Endometrium (tissue), 2 donors: ENCODE data around the gene RAB40C.

Experiments
- FAIRE-seq: peaks from 2 replicates; lab custom pipeline; 2012; peaks lifted over from hg19 to GRCh38; lab: Jason Lieb, UNC
- donor health status: control.
- donor health status: control.

Gene RAB40C

GRCh38 chr16:617855-618254 is 28.0 kb downstream of the RAB40C start:
- no peak for FAIRE-seq

- FAIRE-seq: no peak
Observed at GRCh38 chr16:619476-620100, 29.7 kb downstream of the RAB40C start.

DNA sequence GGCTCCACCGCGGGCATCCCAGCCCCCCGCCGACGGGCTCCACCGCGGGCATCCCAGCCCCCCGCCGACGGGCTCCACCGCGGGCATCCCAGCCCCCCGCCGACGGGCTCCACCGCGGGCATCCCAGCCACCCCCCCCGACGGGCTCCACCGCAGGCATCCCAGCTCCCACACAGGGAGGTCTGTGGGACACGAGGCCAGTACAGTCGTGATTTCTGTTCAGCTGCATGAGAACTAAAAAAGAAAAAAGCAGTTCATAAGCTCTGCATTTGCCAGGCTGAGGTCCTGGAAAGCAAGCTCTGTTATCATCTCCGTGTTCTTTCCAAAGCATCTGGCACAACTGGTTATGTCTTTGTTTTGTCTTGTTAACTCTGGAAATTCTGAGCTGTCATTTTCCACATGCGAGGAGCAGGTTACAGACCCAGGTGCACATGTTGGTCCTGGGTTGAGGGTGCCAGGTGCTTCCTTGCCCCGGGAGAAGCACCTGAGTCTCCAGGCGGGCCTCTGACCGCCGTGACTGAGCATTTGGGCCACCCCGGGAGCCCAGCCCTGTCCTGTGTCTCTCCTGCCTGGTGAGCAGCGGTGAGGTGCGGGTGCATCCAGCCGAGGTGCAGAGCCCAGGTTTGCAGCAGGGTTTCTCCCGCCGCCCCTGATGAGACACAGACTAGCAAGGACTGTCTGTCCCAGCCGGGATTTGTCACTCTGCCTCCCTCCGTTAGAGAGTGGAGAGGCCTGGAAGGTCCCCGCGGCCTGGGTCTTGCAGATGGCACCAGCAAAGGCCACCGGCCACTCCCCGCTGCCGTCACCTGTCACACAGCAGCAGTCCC is 31.0 kb downstream of the RAB40C start:
- no peak for FAIRE-seq

DNA sequence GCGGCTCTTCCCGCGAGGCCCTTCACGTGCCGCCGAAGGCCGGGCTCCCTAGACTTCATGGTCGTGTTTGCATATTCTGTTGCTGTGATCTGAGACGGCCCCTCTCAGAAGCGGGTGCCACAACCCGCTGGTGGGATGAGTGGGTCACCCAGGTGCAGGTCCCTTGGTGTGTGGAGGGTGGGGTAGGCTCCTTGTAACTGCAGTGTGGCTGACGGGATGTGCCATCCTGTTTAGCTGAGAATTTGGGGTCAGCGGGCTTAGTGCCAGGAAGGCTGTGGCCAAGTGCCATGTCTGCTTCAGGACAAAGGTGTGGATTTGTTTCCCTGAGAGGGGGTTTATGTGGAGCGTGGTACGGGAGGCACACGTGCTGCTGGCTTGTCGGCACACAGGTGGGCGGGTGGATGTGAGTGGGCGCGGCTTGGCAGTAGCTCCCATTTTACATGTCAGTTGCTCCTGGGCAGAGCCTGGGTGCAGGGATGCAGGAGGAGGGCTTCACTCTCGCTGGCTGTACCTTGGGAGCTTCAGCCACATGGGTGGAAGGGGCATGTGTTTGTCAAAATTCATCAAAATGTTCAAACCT is 31.8 kb downstream of the RAB40C start:
- FAIRE-seq: no peak

DNA sequence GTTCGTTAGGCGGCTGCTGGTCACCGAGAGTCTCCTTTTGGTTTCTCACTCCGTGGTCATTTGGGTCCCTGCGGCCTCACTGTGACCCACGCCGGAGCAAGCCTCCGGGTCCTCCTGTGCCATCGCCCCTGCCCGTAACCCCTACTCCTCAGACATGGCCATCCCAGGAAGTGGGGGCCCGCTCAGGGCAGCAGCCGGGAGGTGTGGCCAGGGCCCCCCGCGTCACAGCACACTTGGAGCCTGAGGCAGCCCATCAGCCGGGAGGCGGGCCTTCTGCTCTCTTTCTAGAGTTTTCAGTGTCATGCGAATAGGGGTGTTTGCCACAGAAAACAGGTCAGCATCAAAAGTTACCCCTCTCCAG is 33.0 kb downstream of the RAB40C start:
- no peak for FAIRE-seq

DNA sequence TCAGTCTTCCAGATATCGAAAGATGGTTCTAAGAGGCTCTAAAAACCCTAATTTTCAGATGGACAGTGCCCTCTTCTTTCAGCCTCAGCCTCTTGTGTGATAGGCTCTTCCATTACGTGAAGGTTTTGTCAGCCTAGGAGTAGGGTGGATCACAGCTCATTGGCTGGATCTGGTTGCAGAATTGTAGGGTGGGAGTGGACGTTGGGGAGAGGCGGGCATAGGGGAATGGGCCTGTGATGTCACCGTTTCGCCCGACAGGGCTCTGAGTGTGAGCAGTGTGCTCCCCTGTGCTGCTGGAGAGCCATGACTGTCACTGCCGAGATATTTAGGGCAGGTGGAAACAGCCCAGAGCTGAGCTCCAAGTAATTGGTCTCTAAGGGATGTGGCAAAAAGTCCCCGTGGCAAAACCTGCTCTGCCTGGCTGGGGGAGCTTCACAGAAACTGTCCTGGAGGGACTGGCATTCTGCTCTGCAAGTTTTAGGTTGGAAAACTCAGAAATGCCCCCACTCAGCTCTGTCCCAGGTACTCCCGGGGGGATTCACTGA is 34.7 kb downstream of the RAB40C start:
- no peak for FAIRE-seq

- FAIRE-seq: no peak
Observed at GRCh38 chr16:625117-625976, 35.5 kb downstream of the RAB40C start.

- no peak for FAIRE-seq
Observed at GRCh38 chr16:625977-626765, 36.3 kb downstream of the RAB40C start.

- no peak for FAIRE-seq
Observed at GRCh38 chr16:626787-627453, 37.1 kb downstream of the RAB40C start.

GRCh38 chr16:627454-628239 is 37.8 kb downstream of the RAB40C start:
- FAIRE-seq: no peak

DNA sequence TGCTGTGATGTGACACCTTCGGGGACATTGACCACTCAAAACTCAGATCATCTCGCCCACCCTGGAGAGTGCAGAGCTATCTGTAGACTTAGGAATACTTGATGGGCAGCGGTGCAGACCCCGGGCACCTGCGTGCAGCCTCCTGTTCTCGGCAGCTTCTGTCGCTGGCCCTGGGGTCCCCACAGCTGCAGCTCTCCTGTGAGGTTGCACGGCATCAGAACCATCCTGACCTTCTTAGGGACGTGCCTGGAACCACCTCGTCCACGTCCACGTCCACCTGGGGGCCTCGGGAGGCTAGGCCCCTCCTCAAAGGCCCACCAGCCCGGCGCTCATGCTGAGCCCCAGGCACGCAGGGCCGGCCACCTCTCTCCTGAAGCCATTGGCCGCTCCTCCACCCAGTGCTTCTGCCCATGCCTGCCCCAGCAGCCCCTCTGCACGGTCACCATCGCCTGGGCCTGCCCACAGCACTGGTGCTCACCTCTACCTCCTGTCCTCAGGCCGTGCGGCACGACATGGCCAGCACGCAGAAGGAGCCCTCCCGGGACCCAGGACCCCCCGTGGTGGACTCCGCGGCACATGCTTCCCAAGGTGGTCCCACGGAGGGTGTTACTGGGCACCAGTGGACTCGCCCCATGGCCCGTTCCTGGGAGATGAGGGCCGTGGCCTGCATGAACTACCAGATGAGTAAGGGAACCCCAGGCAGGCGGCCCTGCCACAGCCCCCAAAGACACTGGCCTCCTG is 38.6 kb downstream of the RAB40C start:
- FAIRE-seq: no peak

- no peak for FAIRE-seq
Observed at GRCh38 chr16:629185-629832, 39.4 kb downstream of the RAB40C start.

GRCh38 chr16:629833-630248 is 40.0 kb downstream of the RAB40C start:
- FAIRE-seq: no peak

GRCh38 chr16:630249-630814 is 40.5 kb downstream of the RAB40C start:
- no peak for FAIRE-seq

DNA sequence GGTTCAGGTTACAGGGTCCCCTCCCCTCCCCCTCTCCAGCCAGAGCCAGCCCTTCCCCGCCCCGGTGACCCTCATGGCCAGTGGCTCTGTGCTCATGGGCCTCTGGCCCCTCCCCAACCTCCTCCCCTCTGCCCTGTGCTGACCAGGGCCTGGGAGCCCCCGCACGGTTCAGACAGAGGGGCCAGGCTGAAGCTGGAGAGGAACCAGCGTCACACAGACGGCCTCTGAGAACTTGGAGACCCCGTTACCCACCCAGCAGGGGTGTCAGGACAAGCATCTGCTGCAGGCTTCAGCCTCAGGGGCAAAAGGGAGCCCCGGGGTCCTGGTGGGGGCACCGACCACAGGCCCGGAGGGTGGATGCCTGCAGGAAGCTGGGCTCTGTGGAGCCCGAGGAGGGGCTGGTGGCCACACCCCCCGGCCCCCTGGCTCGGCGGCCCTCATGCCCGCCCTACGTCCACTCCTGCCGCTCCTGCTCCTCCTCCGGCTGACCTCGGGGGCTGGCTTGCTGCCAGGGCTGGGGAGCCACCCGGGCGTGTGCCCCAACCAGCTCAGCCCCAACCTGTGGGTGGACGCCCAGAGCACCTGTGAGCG is 41.0 kb downstream of the RAB40C start, which contains the start of gene WFIKKN1:
Gene WFIKKN1, plus strand, starts transcription at position 171 of the 591 bp plus-strand sequence. Its CDS starts 269 bp downstream, at position 440.
- FAIRE-seq: no peak

DNA sequence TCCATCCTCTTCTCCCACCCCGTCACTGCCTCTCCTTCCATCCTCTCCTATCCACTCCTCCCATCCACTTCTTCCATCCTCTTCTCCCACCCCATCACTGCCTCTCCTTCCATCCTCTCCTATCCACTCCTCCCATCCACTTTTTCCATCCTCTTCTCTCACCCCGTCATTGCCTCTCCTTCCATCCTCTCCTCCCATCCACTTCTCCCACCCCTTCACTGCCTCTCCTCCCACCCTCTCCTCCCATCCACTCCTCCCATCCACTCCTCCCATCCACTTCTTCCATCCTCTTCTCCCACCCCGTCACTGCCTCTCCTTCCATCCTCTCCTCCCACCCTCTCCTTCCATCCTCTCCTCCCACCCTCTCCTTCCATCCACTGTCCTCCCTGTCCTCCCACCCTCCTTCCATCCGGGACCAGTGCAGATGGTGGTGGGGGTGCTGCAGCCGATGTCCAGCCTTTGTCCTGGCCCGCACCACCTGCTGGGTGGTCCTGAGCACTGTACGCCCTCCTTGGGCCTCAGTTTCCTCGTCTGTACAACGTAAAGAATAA is 42.0 kb downstream of the RAB40C start:
- FAIRE-seq: no peak
